ENCODE results near the gene ALDH4A1.
"Not testable (repeated sequence)": the region's sequence is repeated elsewhere in the genome, so short reads cannot be mapped to it uniquely, and the experiment has no call there.

ALDH4A1 gene

DNA sequence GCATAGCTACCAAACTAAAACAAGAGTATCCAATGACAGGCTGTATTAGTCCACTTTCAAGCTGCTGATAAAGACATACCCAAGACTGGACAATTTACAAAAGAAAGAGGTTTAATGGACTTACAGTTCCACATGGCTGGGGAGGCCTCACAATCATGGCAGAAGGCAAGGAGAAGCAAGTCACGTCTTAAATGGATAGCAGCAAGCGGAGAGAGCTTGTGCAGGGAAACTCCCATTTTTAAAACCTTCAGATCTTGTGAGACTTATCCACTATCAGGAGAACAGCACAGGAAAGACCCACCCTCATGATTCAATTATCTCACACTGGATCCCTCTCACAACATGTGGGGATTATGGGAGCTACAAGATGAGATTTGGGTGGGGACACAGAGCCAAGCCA is 54.6 kb downstream of the ALDH4A1 start:
- not testable (repeated sequence) for FAIRE-seq

DNA sequence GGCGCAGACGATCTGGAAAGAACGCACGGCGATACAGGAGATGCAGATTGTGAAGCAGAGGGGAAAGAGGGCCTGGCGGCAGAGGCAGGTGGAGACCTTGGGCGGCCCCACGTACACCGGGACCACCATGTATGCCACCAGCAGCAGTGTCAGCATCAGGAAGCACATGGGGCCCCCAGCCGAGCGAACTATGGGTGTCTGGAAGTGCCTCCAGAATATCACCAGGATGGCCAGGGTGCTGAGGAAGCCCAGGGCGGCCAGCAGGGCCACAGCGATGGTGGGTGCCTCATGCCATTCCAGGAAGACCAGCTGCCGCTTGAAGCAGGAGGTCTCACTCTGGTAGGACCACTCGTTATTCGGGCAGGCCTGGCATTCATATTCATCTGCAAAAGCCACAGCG is 62.2 kb downstream of the ALDH4A1 start:
- FAIRE-seq = no peak

DNA sequence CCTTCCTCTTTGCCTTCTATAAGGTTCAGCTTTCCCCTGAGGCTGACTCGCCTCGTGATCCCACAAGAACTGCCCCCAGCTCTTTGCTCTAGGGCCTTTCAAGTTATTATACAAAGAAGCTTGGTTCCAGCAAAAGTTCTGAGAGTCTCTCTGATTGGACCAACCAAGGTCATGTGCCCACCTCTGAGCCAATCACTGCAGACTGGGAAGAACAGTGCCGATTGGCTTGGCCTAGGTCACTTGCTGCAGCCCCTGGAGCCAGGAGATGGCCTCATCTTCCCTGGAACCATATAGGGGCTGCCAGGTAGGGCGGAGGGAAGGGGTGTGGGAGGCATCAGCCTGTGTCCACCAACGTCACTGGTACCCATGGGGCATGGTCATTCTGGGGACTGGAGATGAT is 65.7 kb downstream of the ALDH4A1 start:
- no peak for FAIRE-seq

GRCh38 chr1:18832319-18832718 is 70.0 kb downstream of the ALDH4A1 start:
- FAIRE-seq = not testable (repeated sequence)

- FAIRE-seq = no peak
Observed at GRCh38 chr1:18831656-18832055, 70.7 kb downstream of the ALDH4A1 start.

GRCh38 chr1:18830596-18830995 is 71.8 kb downstream of the ALDH4A1 start:
- FAIRE-seq = no peak

DNA sequence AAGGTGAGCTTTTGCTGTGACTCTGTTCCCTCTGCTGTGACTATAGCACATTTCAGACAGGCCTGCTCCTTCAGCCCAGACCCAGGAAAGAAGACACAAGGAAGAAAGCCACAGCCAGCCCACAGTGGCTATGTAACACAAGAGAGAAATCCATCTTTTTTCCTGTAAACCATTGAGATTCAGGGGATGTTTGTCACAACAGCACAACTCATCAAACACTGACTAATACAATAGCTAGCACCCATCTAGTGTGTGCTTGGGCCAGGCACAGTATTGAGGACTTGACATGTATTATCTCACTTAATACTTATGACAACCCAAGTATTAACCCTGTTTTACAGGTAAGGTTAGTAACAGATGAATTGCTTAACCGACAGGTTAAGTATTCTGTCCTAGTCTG is 72.7 kb downstream of the ALDH4A1 start:
- FAIRE-seq = no peak

GRCh38 chr1:18828224-18828623 is 74.1 kb downstream of the ALDH4A1 start:
- FAIRE-seq = no peak

DNA sequence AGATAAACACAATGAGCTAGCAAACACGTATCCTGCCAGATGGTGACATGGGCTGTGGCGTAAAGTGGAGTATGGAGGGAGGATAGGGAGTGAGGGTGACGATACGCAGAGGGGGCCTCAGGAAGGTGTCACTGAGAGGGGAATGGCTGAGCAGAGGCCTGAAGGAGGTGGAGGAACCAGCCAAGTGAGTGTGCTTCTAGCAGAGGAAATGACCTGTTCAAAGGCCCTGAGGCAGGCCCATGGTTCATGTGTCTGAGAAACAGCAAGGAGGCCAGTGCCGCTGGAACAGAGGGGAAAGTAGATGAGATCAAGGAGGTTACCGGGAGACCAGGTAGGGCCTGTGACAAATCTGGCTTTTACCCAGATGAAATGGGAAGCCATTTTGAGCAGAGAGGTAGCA is 78.9 kb downstream of the ALDH4A1 start:
- no peak for FAIRE-seq

Measured in TTC549 (cell line).